HEK293T (cell line): ENCODE data around the gene IL1R2.

Source experiments
- ARNT ChIP-seq: fragments of 450-650 bp; IDR thresholded peaks from 2 replicates; pipeline ENCODE4 v1.6.1; 2017; ENCODE audit warnings: mild to moderate bottlenecking
- BHLHE40 ChIP-seq: fragments of 450-650 bp; IDR thresholded peaks from 2 replicates; pipeline ENCODE4 v1.6.1; 2016; ENCODE audit warnings: mild to moderate bottlenecking, moderate library complexity, borderline replicate concordance
- ELF4 ChIP-seq: fragments of 450-650 bp; IDR thresholded peaks from 2 replicates; pipeline ENCODE4 v1.6.1; 2017; ENCODE audit warnings: antibody characterized with exemption
- FOXK2 ChIP-seq: fragments of 450-650 bp; IDR thresholded peaks from 2 replicates; pipeline ENCODE4 v1.6.1; 2016; ENCODE audit warnings: mild to moderate bottlenecking
- FOXM1 ChIP-seq: fragments of 450-650 bp; IDR thresholded peaks from 2 replicates; pipeline ENCODE4 v1.6.1; 2017; ENCODE audit warnings: mild to moderate bottlenecking, borderline replicate concordance
- HDGF ChIP-seq: fragments of 450-650 bp; IDR thresholded peaks from 2 replicates; pipeline ENCODE4 v1.6.1; 2017; ENCODE audit warnings: antibody characterized with exemption, borderline replicate concordance
- L3MBTL2 ChIP-seq: fragments of 450-650 bp; conservative IDR thresholded peaks from 2 replicates; pipeline ENCODE4 v1.6.1; 2016; ENCODE audit warnings: mild to moderate bottlenecking
- LEF1 ChIP-seq: fragments of 450-650 bp; IDR thresholded peaks from 2 replicates; pipeline ENCODE4 v1.6.1; 2017; ENCODE audit warnings: mild to moderate bottlenecking, borderline replicate concordance
- NFRKB ChIP-seq: fragments of 450-650 bp; IDR thresholded peaks from 2 replicates; pipeline ENCODE4 v1.6.1; 2016; ENCODE audit warnings: mild to moderate bottlenecking, moderate library complexity
- SUZ12 ChIP-seq: fragments of 450-650 bp; IDR thresholded peaks from 2 replicates; pipeline ENCODE4 v1.6.1; 2016; ENCODE audit warnings: mild to moderate bottlenecking

GRCh38 chr2:101951296-101951695, 40.5 kb upstream of the IL1R2 start:
- TF ChIP-seq LEF1: no peak
- no peak for TF ChIP-seq FOXM1
- no peak for TF ChIP-seq SUZ12
- no peak for TF ChIP-seq FOXK2
- TF ChIP-seq L3MBTL2: no peak
- no peak for TF ChIP-seq BHLHE40
- TF ChIP-seq NFRKB: no peak
- TF ChIP-seq ELF4: no peak
- no peak for TF ChIP-seq ARNT
- no peak for TF ChIP-seq HDGF
